GM21528 (cell line): ENCODE results near the gene ATG2A.
A peak's percentile ranks its signal among the peaks of the same experiment; 100 is the strongest.

ENCODE experiments used
- ATAC-seq: cut with Tn5 transposase; IDR thresholded peaks from one replicate; pipeline ENCODE4 v1.9.1; 2021; ENCODE audit warnings: mild to moderate bottlenecking, moderate library complexity; ENCODE audit not compliant: unreplicated experiment, low FRiP score

Gene ATG2A

GRCh38 chr11:64874308-64875240, 42.4 kb downstream of the ATG2A start:
- ATAC-seq = no peak

DNA sequence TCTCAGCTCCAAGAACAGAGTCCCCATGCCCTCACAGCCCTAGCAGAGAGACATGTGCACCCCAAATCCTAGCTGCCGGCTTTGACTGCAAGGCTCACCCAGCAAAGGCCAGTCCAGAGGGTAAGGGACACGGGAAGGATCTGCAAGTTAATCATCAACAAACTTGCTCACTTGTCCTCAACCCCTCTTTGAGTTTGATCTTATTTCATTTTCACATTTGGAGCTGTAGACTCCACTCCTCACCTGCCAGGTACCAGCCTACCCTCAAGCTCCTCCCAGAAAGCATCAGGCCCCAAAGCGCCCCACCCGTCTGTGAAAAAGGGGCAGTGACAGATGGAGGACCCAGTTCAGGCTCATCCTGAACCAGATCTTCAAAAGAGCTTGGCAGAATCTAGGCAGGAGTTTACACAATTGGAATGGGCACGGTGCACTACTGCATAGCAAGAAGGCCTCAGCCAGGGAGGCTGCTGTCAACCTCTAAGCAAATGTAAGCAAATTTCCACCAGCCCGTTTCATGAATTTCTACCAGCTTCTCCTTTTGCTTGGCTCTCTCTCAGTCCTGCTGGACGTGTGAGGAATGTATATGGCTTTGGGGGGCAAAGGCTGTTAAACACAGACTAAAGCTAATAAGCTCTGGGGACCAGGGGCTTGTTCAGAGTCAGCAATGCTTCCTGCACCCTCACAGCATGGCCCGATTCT, 44.1 kb downstream of the ATG2A start:
- no peak for ATAC-seq

DNA sequence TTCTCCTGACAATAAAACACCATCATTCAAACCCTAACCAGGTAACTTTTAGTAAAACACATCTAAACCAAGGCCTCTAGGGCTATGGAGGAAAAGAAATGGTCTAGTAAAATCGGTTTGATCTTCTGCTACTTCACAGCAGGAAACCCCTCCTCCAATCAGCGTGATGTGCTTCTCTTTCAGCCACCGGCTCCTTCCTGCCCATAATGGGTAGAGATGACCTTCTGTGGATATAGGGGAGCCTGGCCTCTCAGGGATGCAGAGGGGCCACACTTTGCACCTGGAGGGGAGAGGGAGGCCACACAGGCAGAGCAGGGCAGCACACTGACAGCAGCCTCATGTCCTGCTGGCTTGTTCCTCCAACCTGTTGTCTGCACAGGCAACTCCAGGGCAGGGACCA, 45.5 kb downstream of the ATG2A start:
- ATAC-seq = no peak

GRCh38 chr11:64870893-64871466, 46.0 kb downstream of the ATG2A start:
- no peak for ATAC-seq

DNA sequence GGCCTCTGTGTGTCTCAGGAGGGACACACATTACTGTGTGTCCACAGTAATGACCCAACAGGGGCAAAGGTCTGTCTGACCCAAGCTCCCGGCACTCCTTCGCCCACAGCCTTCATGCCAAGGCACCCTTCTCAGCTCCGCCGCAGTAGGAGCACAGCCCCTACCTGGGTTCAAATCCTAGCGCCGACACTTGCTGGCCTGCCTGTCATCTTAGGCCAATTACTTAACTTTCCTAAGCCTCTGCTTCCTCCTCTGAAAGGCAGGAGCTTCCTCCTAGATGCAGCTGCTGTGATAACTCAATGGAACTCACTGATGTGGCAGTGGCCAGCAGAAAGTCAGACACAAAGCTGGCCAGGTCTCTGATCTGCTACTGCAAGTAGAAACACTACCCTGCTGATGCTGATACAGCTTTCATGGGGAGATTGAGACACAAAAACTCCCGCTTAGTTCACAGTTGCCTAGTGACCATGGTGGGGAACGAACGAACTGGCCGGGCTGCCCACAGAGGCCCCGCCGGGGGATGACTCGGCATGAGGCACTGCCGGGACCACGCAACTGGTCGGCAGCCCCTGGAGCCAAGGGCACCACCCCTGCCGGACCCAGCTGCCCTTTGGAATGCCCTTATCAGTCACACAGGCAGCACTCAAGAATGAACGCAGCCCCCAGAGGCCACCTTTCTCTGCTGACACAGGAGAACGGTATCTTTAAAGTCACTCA, 46.7 kb downstream of the ATG2A start:
- no peak for ATAC-seq

- ATAC-seq = no peak
These were observed 47.3 kb downstream of the ATG2A start for GRCh38 chr11:64869571-64870175.

GRCh38 chr11:64868904-64869570, 48.0 kb downstream of the ATG2A start:
- no peak for ATAC-seq

DNA sequence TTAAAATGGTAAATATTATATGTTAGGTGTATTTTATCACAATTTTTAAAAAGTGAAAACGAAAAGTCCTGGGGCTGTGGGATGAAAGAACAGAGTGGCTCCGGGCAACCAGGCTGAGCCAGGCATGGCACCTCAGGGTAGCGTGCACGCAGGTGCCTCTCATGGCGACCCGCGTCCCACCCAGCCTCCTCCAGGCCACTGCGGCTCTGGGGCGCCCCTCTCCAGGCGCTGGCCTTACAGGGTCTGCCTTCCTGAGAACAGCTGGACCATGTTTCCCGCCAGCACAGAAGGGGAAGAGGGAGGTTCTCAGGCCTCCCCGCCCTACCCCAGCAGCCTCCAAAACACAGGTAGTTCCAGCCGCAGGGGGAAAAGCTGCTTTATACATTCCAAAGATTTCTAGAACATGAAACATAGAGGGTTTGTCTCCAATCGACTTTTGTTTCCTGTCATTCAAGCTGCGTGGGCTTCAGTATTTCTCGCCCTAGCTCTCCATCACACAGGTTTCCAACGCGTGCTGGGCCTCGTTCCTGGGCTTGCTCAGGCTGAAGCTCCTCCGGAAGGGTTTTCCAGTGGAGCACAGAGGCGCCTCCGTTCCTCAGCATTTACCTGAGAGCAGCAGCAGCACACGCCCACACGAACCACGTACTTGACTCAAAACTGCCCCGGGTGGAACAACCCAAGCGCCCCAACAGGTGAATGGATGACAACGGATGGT, 49.1 kb downstream of the ATG2A start:
- ATAC-seq = no peak

GRCh38 chr11:64866173-64866491, 50.9 kb downstream of the ATG2A start:
- no peak for ATAC-seq

- ATAC-seq = peak; percentile 42
These were observed 51.5 kb downstream of the ATG2A start for GRCh38 chr11:64865286-64866172.

- peak; percentile 22 for ATAC-seq
These were observed 52.3 kb downstream of the ATG2A start for GRCh38 chr11:64864473-64865285.

GRCh38 chr11:64864135-64864472, 52.9 kb downstream of the ATG2A start:
- no peak for ATAC-seq

DNA sequence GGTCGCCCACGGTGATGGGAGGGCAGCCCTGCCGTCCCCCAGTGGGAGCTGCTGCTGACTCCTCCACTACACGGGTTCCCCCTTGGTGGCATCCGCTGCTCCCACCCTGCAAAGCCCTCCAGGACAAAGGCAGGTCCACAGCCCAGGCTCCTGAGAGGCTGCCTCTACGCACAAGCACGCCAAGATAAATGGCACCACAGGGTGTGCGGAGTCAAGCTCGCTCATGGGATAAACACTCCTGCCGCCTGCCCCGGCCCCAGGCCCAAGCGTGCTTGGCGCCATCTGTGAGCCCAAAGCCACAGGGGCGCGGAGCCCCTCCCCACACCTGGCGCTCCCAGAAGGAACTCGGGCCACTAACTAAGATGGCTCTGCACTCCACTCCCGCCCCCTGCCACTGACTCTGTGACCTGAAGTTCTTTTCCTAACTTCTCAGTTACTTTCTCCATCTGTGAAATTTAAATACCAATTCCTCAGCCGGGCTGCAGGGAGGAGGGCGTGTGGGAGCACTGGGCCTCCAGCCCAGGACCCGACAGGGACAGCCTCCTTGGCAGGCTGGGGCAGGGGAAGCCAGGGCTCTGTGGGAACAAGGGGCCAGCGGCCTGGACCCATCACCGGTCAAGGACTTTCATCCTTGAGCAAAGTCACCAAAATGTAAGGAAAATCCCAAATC, 53.5 kb downstream of the ATG2A start:
- no peak for ATAC-seq

GRCh38 chr11:64862987-64863390, 54.0 kb downstream of the ATG2A start:
- ATAC-seq = no peak

DNA sequence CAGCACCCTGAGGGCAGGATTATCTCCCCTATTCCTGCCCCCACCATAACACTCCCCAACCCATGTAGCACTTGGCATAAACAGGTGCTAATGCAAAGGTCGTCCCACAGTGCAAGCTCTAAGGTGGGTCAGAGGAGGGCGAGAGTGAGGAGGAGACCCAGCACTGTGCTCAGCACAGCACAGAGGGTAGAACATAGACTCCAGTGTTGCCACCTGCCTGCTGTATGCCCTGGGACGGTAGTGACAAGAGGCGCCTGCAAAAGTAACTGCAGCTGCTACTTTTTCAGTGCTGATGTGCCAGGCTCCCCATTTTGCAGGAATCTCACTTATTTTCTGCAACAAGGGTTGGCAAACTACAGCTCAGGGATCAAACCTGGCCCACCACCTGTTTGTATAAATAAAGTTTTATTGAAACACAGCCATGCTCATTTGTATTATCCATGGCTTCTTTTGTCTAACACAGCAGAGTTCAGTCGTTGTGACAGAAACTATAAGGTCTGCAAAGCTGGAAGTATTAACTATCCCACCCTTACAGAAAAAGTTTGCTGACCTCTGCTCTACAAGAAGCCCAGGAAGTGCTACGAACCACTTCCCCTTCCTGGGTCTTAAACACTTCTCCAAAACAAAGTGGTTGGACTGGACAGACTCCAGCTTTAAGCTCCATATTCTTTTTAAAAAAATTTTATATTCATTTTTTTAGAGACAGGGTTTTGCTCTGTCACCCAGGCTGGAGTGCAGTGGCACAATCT, 55.6 kb downstream of the ATG2A start:
- ATAC-seq = no peak
